Measurements from ENCODE around the gene SNX3.
A peak's percentile ranks its signal among the peaks of the same experiment; 100 is the strongest.

The SNX3 gene

GRCh38 chr6:108174371-108175175, 86.3 kb downstream of the SNX3 start:
- H3K27ac ChIP-seq, result no peak overlapping the region
- no peak for DNase-seq (ENCODE audit: low read depth, low spot score)

GRCh38 chr6:108171918-108172516, 88.8 kb downstream of the SNX3 start:
- no peak overlapping the region for H3K27ac ChIP-seq
- no peak for DNase-seq (ENCODE audit: low read depth, low spot score)

DNA sequence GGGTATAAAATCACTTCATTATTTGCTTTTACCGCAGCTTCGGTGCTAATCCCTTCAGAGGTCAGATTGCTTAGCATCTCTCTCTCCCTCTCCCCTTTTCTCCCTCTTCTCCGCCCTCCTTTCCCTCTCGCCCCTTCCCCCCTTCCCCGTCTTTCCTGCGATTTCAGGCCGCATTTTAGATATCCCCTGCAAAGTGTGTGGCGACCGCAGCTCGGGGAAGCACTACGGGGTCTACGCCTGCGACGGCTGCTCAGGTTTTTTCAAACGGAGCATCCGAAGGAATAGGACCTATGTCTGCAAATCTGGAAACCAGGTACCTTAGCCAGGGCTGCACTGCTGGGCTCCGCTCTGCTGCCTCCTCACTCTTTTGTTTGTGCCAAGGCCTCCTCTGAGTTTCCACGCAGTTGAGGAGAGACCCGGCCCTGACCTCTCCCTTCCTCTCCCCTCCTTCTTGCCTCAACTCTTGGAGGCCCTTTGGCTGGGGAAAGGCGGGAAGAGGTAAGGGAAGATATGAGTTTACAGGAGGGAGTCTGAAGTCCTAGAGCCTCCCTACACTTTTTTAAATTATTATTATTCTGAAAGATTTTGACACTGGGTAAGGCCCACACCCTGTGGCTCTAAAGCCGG, 89.4 kb downstream of the SNX3 start:
- no peak for DNase-seq (ENCODE audit: low read depth, low spot score)
- no peak overlapping the region for H3K27ac ChIP-seq

DNA sequence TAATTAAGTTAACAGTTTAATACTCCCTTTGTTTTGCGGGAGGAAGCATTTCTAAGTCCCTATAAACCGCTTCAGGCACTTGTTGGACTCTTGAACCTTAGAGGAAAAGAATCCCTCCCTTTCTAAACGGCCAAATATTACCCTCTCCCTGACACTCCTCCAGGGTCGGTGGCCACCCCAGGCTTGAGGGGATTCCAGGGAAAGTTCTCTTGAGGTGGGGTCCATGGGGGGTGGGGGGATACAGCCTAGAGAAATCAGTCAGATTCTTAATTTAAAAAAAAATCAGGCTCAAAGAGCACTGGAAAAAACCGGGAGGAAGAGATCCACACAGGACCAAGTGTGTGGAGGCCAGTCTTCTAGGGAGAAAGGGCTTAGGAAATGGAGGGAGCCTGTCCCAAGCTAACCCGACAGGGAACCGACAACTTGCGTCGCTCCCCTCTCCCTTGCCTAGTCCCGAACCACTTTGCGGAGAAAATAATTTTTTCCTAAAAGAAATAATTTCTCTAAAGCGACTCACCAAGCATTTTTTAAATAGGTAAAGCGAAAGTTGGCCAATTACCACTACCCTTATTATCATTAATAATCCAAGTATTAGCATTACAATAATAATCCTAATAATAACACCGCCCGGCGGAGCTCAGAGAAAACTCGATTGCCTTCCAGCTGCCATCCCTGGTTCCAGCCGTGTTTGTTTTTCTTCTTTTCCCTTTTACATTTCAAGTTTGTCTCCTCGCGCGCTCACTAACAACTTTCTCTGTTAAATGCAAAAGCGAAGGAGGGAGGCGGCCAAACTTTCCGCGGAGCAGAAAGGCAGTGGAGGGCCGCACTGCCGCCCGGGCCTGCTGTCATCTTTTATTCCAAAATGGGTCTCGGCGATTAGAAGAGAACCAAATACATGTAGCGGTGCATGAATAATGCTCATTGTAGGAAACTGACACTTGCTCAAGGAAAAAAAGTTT, 90.2 kb downstream of the SNX3 start:
- DNase-seq (ENCODE audit: low read depth, low spot score), result no peak
- H3K27ac ChIP-seq, result no peak overlapping the region

DNA sequence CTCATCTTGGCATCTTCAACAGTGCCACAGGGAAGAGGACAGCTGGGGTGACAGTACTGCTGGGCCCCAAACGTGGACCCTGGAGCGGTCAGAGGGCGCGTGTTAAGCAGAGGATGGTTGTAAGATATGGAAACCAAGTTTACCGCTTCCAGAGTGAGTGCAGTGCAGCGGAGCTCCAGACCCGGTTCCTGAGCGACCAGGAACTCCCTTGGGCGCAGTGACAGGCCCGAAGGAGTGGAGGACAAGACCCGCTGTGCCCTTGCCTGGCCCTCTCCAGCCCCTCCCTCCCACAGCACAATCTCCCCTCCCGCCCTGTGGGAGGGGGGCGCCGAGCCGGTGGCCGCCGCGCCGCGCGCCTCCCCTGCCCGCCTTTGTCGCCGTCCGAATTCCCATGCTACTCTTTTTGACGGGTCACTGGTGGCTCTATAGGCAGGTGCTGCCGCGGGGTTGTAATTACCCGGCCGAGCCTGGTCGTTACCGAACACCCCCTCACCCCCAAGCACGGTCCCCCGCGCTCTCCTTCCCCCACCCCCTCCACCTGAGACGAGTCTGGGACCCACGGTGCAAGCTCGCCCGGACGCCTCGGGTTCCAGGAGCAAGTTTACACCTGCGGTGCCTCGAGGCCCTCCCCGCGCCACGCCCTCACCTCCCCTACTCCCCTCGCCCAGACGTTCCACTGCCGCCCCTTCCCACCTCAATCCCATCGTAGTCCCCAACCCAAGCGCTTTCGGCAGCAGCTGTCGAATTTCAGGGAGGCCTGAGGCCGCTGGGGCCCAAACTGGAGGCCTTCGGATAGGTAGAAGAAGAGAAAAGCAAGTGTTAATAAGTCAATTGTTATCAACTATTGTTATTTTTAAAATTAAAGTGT, 91.1 kb downstream of the SNX3 start:
- no peak overlapping the region for H3K27ac ChIP-seq
- no peak for DNase-seq (ENCODE audit: low read depth, low spot score)

- no peak for DNase-seq (ENCODE audit: low read depth, low spot score)
- H3K27ac ChIP-seq, result no peak overlapping the region
Observed at GRCh38 chr6:108168501-108169463, 92.1 kb downstream of the SNX3 start.

DNA sequence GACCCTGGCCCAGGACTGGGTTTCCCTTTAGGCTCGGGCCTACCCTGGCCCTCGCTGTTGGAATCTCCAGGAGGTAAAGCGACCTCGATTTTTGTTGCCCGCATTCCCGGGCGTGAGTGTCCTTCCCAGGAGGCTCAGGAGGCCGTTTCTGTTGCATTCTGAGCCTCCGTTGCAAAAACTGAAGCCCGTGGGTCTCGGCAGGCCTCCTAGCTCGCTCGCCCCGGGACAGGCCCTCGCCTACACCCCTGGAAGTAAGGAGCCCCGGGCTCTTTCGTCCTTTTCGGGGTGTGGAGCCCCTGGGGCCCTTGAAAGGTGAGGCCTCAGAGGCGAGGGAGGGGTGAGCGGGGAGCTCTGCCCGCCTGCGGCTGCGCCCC, 92.8 kb downstream of the SNX3 start:
- H3K27ac ChIP-seq, result no peak overlapping the region

GRCh38 chr6:108167449-108168089, 93.3 kb downstream of the SNX3 start:
- no peak for DNase-seq (ENCODE audit: low read depth, low spot score)
- H3K27ac ChIP-seq, result no peak overlapping the region

More for the DNA sequence above, 92.8 kb downstream of the SNX3 start:
- DNase-seq (ENCODE audit: low read depth, low spot score), result no peak

DNA sequence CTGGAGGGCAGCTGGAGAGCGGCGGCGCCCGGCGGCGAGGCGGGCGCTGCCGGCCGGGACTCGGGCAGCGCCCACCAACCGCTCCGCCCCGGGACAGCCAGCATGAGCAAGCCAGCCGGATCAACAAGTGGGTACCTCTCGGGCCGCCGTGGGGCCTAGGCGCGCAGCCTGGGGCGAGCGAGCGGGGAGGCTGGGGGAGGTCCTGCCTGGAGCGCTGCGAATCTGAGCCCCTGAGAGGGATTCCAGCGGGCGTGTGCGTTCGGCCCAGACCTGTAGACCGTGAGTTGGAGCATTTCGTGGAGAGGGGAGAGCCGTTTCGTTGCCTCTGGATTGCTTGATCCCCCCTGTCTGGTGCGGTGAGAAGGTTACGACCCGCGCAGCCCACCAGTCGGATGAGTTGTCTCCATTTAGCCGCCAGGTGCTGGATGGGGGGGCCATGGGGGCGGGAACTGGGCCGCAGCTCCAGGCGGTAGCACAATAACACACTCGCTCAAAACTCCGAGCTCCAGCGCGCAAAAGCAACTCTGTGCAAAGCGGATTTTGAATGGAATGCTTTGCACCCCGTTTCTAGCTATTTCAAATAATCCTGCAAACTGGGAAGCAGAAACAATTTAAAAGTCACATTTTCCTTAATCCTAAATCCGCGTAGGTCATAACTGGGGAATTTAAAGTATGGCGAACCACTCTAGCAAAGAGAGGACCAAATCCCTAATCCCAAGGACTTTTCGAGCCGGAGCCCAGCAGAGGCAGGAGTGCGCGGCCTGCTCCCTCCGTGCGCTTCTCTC, 94.0 kb downstream of the SNX3 start:
- no peak overlapping the region for H3K27ac ChIP-seq
- no peak for DNase-seq (ENCODE audit: low read depth, low spot score)

DNA sequence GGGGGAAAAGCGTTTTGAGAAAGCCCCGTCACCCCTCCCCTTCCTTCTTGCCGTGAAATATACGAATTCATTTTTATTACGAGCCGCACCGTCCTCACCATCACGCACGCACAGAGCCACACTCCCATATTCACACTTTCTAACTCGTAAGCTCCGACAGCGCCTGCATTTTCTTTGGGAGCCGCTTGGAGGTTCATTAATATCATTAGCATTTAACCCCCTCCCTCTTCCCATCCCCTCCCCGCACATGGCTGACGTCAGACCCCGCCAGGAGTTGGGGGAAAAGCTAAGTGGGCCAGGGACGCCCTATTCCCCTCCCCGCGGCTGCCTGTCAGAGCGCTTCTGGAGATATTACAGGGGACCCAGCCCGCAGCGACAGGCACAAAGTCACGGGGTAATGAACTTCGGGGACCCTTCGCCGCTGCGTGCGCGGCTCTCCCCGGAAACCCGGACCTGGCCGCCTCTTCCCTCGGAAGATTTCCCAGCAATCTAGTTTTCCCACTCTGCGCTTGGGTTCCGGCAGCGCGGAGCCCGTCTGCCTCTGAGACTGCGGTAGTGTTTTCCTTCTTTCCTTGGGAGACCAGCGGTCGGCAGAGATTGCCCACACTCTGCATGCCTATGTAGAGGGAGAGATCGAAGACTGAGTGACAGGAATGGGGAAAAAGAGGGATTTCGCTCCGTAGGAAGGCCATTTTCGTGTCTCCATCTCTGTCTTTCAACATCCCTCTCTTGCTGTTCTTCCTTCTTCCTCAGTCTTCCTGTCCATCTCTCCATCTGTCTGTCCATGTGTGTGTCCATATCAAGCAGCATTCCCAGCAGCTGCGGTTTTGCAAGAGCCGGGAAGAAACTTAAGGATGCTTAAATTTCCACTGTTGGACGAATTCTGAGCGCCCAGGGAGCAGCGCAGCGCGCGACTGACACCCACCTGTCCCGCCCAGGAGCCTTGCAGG, 94.9 kb downstream of the SNX3 start, which contains the start of gene NR2E1:
Gene NR2E1, plus strand, starts transcription at position 309 of the 950 bp plus-strand sequence. CDS start 744 bp downstream, outside the sequence.
- no peak for DNase-seq (ENCODE audit: low read depth, low spot score)
- H3K27ac ChIP-seq, result no peak within 1 kb of the TSS

DNA sequence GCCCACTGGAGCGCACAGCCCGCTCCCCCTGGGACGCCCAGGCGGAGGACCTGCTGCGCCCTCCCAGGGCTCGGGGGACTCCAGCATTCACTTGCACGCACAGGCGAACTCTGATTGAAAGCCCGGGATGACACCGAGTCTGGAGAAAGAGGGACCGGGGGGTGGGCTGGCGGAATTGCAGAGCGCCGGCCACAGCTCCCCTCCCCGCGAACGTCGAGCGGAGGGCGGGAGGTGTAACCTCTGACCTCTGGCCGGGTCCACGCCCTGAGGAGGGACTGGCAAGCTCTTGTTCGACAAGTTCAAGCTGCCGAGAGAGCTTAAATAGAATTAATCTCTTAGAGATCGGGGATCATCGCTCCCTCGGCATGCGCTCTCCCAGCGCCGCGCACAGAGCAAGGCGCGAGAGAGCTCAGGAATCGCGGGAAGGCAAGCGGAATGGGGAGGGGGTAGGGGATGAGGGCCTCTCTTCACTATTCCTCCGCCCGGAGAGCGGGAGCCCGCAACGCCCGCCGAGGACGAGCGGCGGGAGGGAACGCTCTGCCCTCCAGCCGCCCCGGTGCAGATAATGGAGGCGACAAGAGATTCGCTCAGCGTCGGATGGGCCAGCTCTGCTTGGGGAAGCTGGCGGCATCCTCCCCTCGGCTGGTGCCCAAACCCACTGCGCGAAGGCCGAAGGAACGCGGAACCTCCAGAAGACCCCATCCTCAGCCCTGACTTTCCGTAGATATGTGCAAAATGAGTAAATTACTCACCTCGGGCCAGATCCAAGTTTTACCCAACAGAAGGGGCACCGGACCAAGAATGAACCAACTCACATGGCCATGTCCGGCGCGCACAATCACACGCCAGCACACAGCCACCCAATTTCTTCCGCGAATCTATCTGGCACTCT, 95.8 kb downstream of the SNX3 start:
- DNase-seq (ENCODE audit: low read depth, low spot score), result no peak
- no peak overlapping the region for H3K27ac ChIP-seq

DNA sequence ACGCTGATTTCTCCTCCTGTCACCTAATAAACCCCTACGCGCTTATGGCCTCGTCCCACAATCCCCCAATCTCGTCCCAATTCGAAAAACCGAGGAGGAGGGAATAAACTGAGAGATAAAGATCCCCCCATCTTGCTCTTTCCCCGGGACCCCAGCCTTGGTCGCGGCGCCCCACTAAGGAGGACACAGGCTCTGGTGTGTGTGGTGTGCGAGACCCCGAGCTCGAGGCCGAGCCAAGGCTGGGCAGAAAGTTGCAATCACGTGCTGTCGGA, 96.4 kb downstream of the SNX3 start:
- no peak for DNase-seq (ENCODE audit: low read depth, low spot score)
- H3K27ac ChIP-seq, result no peak overlapping the region

- no peak overlapping the region for H3K27ac ChIP-seq
- DNase-seq (ENCODE audit: low read depth, low spot score), result peak; percentile 5
Observed at GRCh38 chr6:108163644-108164542, 96.9 kb downstream of the SNX3 start.

DNA sequence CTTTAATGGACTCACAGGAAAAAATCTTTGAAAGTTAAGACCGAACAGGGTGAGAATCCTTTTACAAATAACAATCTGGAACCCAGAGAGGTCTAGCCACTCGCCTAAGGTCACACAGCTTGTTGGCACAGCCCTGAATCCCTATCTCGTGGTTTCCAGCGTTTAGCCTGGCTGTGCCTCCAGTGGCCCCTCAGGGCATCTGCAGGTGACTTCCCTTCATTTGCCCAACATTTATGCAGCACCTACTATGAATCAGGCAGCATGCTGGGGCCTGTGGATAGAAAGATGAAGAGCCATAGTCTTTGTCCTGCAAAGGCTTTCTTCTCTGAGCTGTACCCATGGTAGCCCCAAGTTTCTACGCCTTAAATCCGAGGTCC, 97.6 kb downstream of the SNX3 start:
- DNase-seq (ENCODE audit: low read depth, low spot score), result peak; percentile 34
- H3K27ac ChIP-seq, result no peak overlapping the region
